ENCODE data around the gene SGK1. TPM values are rescaled to one million over a fixed set of nuclear protein-coding genes. Genes with fewer than 3 reads are reported as not detected.

The SGK1 gene
- polyA plus RNA-seq, 1 donor (not counting 4 experiments of a cell fraction or from before 2014, with no cell fraction given): 156 TPM

DNA sequence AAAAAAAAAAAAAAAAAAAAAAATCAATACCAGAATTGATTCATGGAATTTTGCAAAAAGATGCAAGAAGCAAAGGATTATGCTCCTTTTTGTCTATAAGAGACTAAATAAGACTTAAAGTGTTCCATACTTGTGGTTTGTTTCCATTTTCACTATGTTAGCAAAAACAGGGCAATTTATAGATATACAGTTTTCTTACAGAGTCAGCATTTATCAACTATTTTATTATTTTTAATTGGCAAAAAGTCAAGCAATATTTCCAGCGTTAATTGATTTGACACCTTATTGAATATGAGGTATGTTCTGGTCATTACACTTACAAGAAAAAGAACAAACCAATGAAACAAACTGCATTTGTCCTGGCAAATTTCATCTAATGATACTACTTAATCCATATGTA lies 5.4 kb upstream of the SGK1 start:
- no peak overlapping the region for H3K4me3 ChIP-seq (ENCODE audit: control insufficient read depth in 2 of 3, extremely low read depth in 1 of 3, insufficient read depth in 2 of 3, low read depth in 1 of 3, low read length in 3 of 3)
- no peak overlapping the region for H2AFZ ChIP-seq (ENCODE audit: control insufficient read depth, low read length)
- H3K9ac ChIP-seq (ENCODE audit: control insufficient read depth, extremely low read depth, insufficient read depth, low read length): no peak overlapping the region
- no peaks in the 10 kb centered on the region for H3K4me1 ChIP-seq (ENCODE audit: control insufficient read depth, extremely low read depth, insufficient read depth, low read length)
- no peaks in the 10 kb centered on the region for H4K20me1 ChIP-seq (ENCODE audit: control insufficient read depth, extremely low read depth, insufficient read depth, low read length)
- no peaks in the 10 kb centered on the region for H3K27me3 ChIP-seq (ENCODE audit: control insufficient read depth, extremely low read depth, insufficient read depth, low read length)
- H3K27ac ChIP-seq (ENCODE audit: control insufficient read depth, insufficient read depth, low read length): no peak overlapping the region
- TF ChIP-seq, protein P1, sequence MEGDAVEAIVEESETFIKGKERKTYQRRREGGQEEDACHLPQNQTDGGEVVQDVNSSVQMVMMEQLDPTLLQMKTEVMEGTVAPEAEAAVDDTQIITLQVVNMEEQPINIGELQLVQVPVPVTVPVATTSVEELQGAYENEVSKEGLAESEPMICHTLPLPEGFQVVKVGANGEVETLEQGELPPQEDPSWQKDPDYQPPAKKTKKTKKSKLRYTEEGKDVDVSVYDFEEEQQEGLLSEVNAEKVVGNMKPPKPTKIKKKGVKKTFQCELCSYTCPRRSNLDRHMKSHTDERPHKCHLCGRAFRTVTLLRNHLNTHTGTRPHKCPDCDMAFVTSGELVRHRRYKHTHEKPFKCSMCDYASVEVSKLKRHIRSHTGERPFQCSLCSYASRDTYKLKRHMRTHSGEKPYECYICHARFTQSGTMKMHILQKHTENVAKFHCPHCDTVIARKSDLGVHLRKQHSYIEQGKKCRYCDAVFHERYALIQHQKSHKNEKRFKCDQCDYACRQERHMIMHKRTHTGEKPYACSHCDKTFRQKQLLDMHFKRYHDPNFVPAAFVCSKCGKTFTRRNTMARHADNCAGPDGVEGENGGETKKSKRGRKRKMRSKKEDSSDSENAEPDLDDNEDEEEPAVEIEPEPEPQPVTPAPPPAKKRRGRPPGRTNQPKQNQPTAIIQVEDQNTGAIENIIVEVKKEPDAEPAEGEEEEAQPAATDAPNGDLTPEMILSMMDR (optimal IDR thresholded peaks at IDR 0.05 in 1 of 3, IDR thresholded peaks at IDR 0.05 in 1 of 3, conservative IDR thresholded peaks at IDR 0.05 in 1 of 3; ENCODE audit: extremely low read depth in 1 of 3, insufficient read depth in 2 of 3, low read length in 3 of 3): no peak
- TF ChIP-seq EZH2 (IDR thresholded peaks at IDR 0.05; ENCODE audit: low read length): no peak
- dilution Hi-C loops (cut with MboI; ENCODE audit: extremely low pct_ligation_motif_present, low sequenced_read_pairs): no loop called here
- H3K9me3 ChIP-seq (ENCODE audit: control insufficient read depth, low read depth, low read length): no peaks in the 10 kb centered on the region
- FAIRE-seq (no peak), DNase-seq (ENCODE audit: low read depth, low spot score) (no peak)
- H3K36me3 ChIP-seq (ENCODE audit: control insufficient read depth in 2 of 2, extremely low read depth in 1 of 2, insufficient read depth in 2 of 2, low read length in 2 of 2): no peaks in the 10 kb centered on the region
- H3K9me1 ChIP-seq (ENCODE audit: control insufficient read depth, extremely low read depth, insufficient read depth, low read length): no peaks in the 10 kb centered on the region
- H3K4me2 ChIP-seq (ENCODE audit: control insufficient read depth, extremely low read depth, insufficient read depth, low read depth, low read length): no peak overlapping the region
- H3K79me2 ChIP-seq (ENCODE audit: control insufficient read depth, insufficient read depth, low read length): no peaks in the 10 kb centered on the region

DNA sequence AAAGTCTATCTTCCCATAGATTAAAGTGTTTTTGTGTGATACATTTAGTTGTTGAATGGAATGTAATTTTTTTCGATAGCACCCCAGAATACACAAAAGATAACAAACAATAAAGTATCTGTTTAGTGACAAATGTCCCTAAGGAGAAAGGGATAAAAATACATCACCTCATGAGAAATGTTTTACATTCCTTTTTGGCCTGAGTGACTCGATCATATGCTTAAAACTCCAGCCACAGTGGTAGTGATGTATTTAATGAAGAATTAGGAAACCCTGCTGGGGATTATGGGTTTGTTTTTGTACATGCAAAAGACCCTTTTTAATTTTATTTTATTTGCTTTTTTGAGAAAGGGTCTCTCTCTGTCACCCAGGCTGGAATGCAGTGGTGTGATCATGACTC lies 4.3 kb upstream of the SGK1 start:
- H3K9me1 ChIP-seq (ENCODE audit: control insufficient read depth, extremely low read depth, insufficient read depth, low read length): no peaks in the 10 kb centered on the region
- H3K36me3 ChIP-seq (ENCODE audit: control insufficient read depth in 2 of 2, extremely low read depth in 1 of 2, insufficient read depth in 2 of 2, low read length in 2 of 2): no peaks in the 10 kb centered on the region
- no peak overlapping the region for H3K9ac ChIP-seq (ENCODE audit: control insufficient read depth, extremely low read depth, insufficient read depth, low read length)
- no peak overlapping the region for H3K27ac ChIP-seq (ENCODE audit: control insufficient read depth, insufficient read depth, low read length)
- no peaks in the 10 kb centered on the region for H4K20me1 ChIP-seq (ENCODE audit: control insufficient read depth, extremely low read depth, insufficient read depth, low read length)
- H3K4me1 ChIP-seq (ENCODE audit: control insufficient read depth, extremely low read depth, insufficient read depth, low read length): peaks cover 4% of the 10 kb centered on the region
- no peaks in the 10 kb centered on the region for H3K27me3 ChIP-seq (ENCODE audit: control insufficient read depth, extremely low read depth, insufficient read depth, low read length)
- H3K79me2 ChIP-seq (ENCODE audit: control insufficient read depth, insufficient read depth, low read length): no peaks in the 10 kb centered on the region
- H3K4me2 ChIP-seq (ENCODE audit: control insufficient read depth, extremely low read depth, insufficient read depth, low read depth, low read length): no peak overlapping the region
- H2AFZ ChIP-seq (ENCODE audit: control insufficient read depth, low read length): no peak overlapping the region
- no peaks in the 10 kb centered on the region for H3K9me3 ChIP-seq (ENCODE audit: control insufficient read depth, low read depth, low read length)
- H3K4me3 ChIP-seq (ENCODE audit: control insufficient read depth in 2 of 3, extremely low read depth in 1 of 3, insufficient read depth in 2 of 3, low read depth in 1 of 3, low read length in 3 of 3): no peak overlapping the region
- TF ChIP-seq EZH2 (IDR thresholded peaks at IDR 0.05; ENCODE audit: low read length): no peak
- TF ChIP-seq, protein P1 (optimal IDR thresholded peaks at IDR 0.05 in 1 of 3, IDR thresholded peaks at IDR 0.05 in 1 of 3, conservative IDR thresholded peaks at IDR 0.05 in 1 of 3; ENCODE audit: extremely low read depth in 1 of 3, insufficient read depth in 2 of 3, low read length in 3 of 3): no peak
- no peak for DNase-seq (ENCODE audit: low read depth, low spot score)
- no peak for FAIRE-seq
- dilution Hi-C loops (cut with MboI; ENCODE audit: extremely low pct_ligation_motif_present, low sequenced_read_pairs): no loop called here

All from keratinocyte (primary cell).